HuH-7.5 (cell line): Measurements from ENCODE around the gene BAIAP2.
A peak's percentile ranks its signal among the peaks of the same experiment; 100 is the strongest.

Source experiments
- DNase-seq: peaks from one replicate; pipeline ENCODE4 v3.0.0; 2011; ENCODE audit warnings: low spot score

The BAIAP2 gene

GRCh38 chr17:81160306-81160705 lies 125.4 kb downstream of the BAIAP2 start:
- no peak for DNase-seq

GRCh38 chr17:81160747-81161453 lies 125.9 kb downstream of the BAIAP2 start:
- no peak for DNase-seq

DNA sequence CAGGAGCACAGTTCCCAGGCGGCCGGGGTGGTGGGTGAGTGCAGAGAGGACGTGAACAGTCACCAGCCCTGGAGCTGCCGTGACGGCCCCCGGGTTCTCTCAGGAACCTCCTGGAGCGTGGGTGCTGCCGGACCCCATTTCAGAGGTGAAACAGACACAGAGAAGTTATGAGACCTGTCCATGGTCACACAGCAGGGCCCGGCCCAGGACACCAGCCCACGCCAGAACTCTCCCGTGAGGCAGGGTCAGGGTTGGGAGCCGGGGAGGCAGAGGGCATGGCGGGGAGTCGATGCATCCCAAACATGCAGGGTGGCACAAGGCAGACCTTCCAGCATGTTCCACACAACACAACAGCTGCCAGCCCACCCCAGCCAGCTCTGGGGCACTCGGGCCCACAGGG lies 126.6 kb downstream of the BAIAP2 start:
- DNase-seq: no peak

DNA sequence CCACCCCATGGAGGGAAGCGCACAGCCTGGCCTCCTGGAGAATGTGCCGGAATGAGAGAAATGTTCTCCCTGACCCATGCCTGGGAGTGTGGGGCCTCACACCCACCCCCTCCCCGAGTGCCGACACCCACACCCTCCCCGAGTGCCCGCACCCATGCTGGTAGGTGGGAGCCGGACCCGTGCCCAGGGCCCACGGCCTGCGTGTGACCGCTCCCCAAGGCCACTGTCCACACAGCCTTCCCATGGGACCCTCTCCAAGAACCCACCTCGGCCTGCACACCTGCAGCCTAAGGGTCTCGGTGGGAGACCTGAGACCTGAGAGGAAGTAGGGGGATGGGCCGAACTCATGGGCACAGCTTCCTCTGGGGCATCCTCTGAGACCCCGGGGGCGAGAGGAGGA lies 127.0 kb downstream of the BAIAP2 start:
- no peak for DNase-seq

DNA sequence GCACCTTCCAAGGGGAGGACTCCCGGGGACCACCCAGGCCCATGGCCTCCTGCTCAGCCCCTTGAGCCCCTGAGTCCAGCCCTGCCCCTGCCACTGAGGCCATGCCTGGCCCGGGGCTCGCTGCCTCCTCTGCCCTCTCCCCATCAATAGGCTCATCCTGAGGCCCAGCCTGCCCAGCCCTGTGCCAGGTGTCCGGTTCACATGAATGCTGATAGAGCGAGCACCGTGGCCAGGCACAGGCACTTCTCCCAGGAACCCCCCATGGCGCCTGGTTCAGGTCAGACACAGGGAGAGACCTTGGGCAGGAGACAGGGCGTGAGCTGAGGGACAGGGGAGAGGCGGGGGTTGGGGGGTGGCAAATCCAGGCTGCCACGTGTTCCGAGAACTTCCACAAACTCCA lies 127.5 kb downstream of the BAIAP2 start:
- DNase-seq: no peak

DNA sequence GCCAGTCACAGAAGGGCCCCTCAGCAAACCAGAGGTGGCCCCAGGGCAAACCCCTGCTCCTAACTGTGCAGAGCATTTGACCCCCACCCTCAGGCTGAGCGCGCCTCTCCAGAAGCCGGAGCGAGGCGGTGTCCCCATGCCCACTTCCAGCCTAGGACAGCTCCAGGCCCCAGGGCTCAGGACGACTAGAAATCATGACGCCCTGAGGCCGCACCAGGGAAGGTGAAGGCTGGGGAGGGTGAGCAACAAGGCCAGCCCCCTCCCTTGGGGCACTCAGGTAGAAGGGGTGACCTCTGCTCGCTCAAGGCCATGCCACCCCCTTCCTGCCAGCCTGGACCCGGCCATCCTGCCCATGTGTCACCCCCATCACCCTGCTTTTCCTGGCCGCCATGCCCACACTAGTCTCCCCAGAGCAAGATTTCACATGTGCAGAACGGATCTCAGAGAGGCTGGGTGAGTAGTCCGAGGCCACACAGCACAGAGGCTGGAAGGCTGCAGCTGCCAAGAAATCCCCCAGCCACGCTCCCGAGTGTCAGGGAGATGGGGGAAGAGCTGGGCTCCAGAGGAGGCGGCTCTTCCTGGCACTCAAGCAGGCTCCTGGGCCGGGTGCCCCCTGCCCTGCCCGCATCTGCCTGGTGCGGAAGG lies 128.2 kb downstream of the BAIAP2 start:
- DNase-seq: no peak

- DNase-seq: no peak
Measured at GRCh38 chr17:81163703-81164370, 128.9 kb downstream of the BAIAP2 start.

DNA sequence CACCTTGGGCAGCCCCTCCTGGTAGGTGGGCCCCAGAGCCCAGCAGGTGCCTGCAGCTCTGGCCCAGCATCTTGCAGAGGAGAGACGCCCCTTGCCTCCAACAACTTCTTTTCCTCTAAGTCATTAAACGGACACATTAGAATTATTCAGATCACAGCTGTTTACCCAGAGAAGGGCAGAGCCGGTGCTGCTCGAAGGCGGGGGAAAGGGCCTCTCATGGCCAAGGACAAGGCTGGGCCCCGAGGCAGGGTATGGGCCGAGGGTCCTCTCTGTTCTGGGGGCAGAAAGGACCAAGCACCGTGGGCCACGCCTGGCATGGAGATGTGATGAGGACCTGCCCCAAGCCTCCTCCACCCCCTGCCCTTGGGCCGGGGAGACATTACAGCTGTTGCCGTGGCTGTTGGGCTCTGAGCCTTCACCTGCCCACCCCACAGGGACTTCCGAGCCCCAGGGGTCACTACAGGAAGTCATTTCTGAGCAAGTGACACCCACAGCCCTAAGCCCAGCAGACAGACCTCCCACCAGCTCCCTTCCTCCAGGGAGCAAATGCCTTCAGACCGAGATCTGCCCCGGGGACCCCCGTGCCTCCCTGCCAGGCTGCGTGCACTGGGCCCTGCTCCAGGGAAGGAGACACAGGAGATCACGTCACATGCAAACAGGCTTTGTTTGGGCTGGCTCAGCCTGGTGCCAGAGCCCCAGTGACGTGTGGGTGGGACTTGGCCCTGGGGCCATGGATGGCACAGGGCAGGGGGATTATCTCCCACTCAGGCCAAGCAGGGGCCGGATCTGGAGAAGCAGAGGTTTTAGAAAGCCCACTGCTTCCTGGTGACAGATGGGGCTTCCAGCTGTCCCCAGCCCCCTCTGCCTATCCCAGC lies 129.7 kb downstream of the BAIAP2 start:
- DNase-seq: no peak

- DNase-seq: peak; percentile 87
Measured at GRCh38 chr17:81165246-81166032, 130.5 kb downstream of the BAIAP2 start, which contains the start of gene PVALEF. TSS of gene PVALEF (plus strand) at chr17:81165507. CDS start at chr17:81181227, 15,720 bp downstream.

- peak; percentile 48 for DNase-seq
Measured at GRCh38 chr17:81166033-81166492, 131.1 kb downstream of the BAIAP2 start, which contains the start of gene AATK. TSS of gene AATK (minus strand) at chr17:81166221. CDS start at chr17:81165992, 229 bp downstream.
